ENCODE data around the gene GTSF1L. TPM values are rescaled to one million over a fixed set of nuclear protein-coding genes. Genes with fewer than 3 reads are reported as not detected.

Gene GTSF1L
- total and polyA plus RNA-seq, 12 donors = not detected

GRCh38 chr20:43721429-43722152, 5.2 kb downstream of the GTSF1L start:
- no peak overlapping the region for H3K27ac ChIP-seq
- peak in 2 of 8 donors; percentile 38 to 52 for ATAC-seq
- TF ChIP-seq, protein P1, sequence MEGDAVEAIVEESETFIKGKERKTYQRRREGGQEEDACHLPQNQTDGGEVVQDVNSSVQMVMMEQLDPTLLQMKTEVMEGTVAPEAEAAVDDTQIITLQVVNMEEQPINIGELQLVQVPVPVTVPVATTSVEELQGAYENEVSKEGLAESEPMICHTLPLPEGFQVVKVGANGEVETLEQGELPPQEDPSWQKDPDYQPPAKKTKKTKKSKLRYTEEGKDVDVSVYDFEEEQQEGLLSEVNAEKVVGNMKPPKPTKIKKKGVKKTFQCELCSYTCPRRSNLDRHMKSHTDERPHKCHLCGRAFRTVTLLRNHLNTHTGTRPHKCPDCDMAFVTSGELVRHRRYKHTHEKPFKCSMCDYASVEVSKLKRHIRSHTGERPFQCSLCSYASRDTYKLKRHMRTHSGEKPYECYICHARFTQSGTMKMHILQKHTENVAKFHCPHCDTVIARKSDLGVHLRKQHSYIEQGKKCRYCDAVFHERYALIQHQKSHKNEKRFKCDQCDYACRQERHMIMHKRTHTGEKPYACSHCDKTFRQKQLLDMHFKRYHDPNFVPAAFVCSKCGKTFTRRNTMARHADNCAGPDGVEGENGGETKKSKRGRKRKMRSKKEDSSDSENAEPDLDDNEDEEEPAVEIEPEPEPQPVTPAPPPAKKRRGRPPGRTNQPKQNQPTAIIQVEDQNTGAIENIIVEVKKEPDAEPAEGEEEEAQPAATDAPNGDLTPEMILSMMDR (IDR thresholded peaks at IDR 0.05) = no peak
- DNase-seq = no peak
- H3K4me3 ChIP-seq = no peak overlapping the region
- no peaks in the 10 kb centered on the region for H3K36me3 ChIP-seq
- H3K9me3 ChIP-seq = peaks cover 0 to 2% (median 0%) of the 10 kb centered on the region in 11 donors
- H3K27me3 ChIP-seq = peaks cover 0 to 7% (median 0%) of the 10 kb centered on the region in 7 donors
- 33 to 34% methylated on average over 15 of the region's 15 CpGs for WGBS, 2 donors
- H3K4me1 ChIP-seq = no peaks in the 10 kb centered on the region
- intact Hi-C loops (cut with DNase I) = no loop called here

GRCh38 chr20:43721097-43721428, 5.7 kb downstream of the GTSF1L start:
- TF ChIP-seq, protein P1 (IDR thresholded peaks at IDR 0.05) = no peak
- H3K9me3 ChIP-seq = peaks cover 0 to 2% (median 0%) of the 10 kb centered on the region in 11 donors
- intact Hi-C loops (cut with DNase I) = no loop called here

GRCh38 chr20:43720007-43720406, 6.8 kb downstream of the GTSF1L start:
- WGBS, 2 donors = 77 to 85% methylated on average over 1 of the region's 1 CpG
- peaks cover 0 to 2% (median 0%) of the 10 kb centered on the region in 11 donors for H3K9me3 ChIP-seq
- ATAC-seq (no peak), DNase-seq (no peak)
- intact Hi-C loops (cut with DNase I) = no loop called here
- no peak overlapping the region for H3K4me3 ChIP-seq
- no peaks in the 10 kb centered on the region for H3K4me1 ChIP-seq
- H3K27me3 ChIP-seq = peaks cover 0 to 7% (median 0%) of the 10 kb centered on the region in 7 donors
- TF ChIP-seq, protein P1 (IDR thresholded peaks at IDR 0.05) = no peak
- H3K27ac ChIP-seq = no peak overlapping the region
- no peaks in the 10 kb centered on the region for H3K36me3 ChIP-seq

More at GRCh38 chr20:43721097-43721428, 5.7 kb downstream of the GTSF1L start:
- ATAC-seq (no peak), DNase-seq (no peak)
- no peaks in the 10 kb centered on the region for H3K4me1 ChIP-seq
- no peaks in the 10 kb centered on the region for H3K36me3 ChIP-seq
- H3K27ac ChIP-seq = no peak overlapping the region
- no peak overlapping the region for H3K4me3 ChIP-seq
- peaks cover 0 to 7% (median 0%) of the 10 kb centered on the region in 7 donors for H3K27me3 ChIP-seq
- WGBS, 2 donors = 0 to 12% methylated on average over 2 of the region's 2 CpGs

DNA sequence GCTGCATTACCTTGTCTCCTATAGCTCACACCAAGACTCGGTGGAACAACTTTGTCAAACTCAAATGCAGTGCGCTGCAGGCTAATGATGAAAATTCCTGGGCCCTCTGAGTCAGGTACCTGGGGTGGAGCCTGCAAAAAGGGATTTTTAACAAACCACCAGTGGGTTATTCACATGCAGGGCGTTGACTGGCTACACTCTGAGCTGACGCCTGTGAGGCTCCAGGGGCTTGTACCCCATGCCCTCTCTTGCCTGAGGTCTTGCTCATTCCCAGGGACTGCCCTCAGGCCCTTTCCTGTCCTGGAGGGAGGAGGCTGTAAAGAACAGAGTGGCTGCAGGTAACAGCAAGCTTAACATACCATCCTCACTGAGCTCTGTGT, 9.2 kb downstream of the GTSF1L start:
- Histone ChIP-seq H3K36me3 (no peaks in the 10 kb centered on the region), H3K4me1 (no peaks in the 10 kb centered on the region), H3K27ac (no peak overlapping the region), H3K27me3 (peaks cover 0 to 5% (median 0%) of the 10 kb centered on the region in 7 donors), H3K4me3 (no peak overlapping the region), H3K9me3 (peaks cover 0 to 2% (median 0%) of the 10 kb centered on the region in 11 donors)
- 94 to 95% methylated on average over 4 of the region's 4 CpGs for WGBS, 2 donors
- ATAC-seq (no peak), DNase-seq (no peak)
- intact Hi-C loops (cut with DNase I) = no loop called here
- TF ChIP-seq, protein P1 (IDR thresholded peaks at IDR 0.05) = no peak
